GM19099 (cell line): ENCODE data around the gene GATA5.

ENCODE experiments used
- POLR2A ChIP-seq: IDR thresholded peaks from 3 replicates; pipeline ENCODE4 v1.6.1; 2011; ENCODE audit warnings: low read depth; ENCODE audit not compliant: insufficient read length; ENCODE audit errors: extremely low read depth

Gene GATA5

GRCh38 chr20:62473717-62474603 lies 1.8 kb downstream of the GATA5 start:
- TF ChIP-seq POLR2A = no peak

GRCh38 chr20:62472941-62473585 lies 2.7 kb downstream of the GATA5 start:
- no peak for TF ChIP-seq POLR2A

- TF ChIP-seq POLR2A = no peak
Measured at GRCh38 chr20:62472138-62472940, 3.5 kb downstream of the GATA5 start.

GRCh38 chr20:62470459-62470858 lies 5.3 kb downstream of the GATA5 start:
- no peak for TF ChIP-seq POLR2A

GRCh38 chr20:62470001-62470400 lies 5.8 kb downstream of the GATA5 start:
- no peak for TF ChIP-seq POLR2A

- TF ChIP-seq POLR2A = no peak
Measured at GRCh38 chr20:62469352-62469751, 6.4 kb downstream of the GATA5 start.

GRCh38 chr20:62466806-62467537 lies 8.8 kb downstream of the GATA5 start:
- no peak for TF ChIP-seq POLR2A

GRCh38 chr20:62466072-62466760 lies 9.6 kb downstream of the GATA5 start:
- TF ChIP-seq POLR2A = no peak

- no peak for TF ChIP-seq POLR2A
Measured at GRCh38 chr20:62464990-62465389, 10.8 kb downstream of the GATA5 start.

GRCh38 chr20:62464425-62464770 lies 11.4 kb downstream of the GATA5 start:
- no peak for TF ChIP-seq POLR2A

GRCh38 chr20:62463651-62464424 lies 12.0 kb downstream of the GATA5 start:
- no peak for TF ChIP-seq POLR2A

- TF ChIP-seq POLR2A = no peak
Measured at GRCh38 chr20:62462976-62463592, 12.7 kb downstream of the GATA5 start.

- no peak for TF ChIP-seq POLR2A
Measured at GRCh38 chr20:62461834-62462233, 14.0 kb downstream of the GATA5 start.
